Right lobe of liver (tissue), 6 donors: ENCODE measurements around the gene AP4S1. TPM values are rescaled to one million over a fixed set of nuclear protein-coding genes. Genes with fewer than 3 reads are reported as not detected.

Experiments
- ATAC-seq, 4 donors: fragments of 200-7000 bp; cut with Tn5 transposase; one replicate each; pipeline ENCODE4 v1.9.1; 2020; ENCODE audit warnings: mild to moderate bottlenecking in 4 of 4, moderate library complexity in 4 of 4
- DNase-seq, 3 donors: peaks; one replicate each; pipeline ENCODE4 v3.0.0-alpha.2; 2020
- H3K27ac ChIP-seq, 3 donors: fragments of 200-600 bp; one replicate each; pipeline ENCODE4 v1.8.0; 2022
- H3K27me3 ChIP-seq, 2 donors: fragments of 200-600 bp; one replicate each; pipeline ENCODE4 v1.8.0; 2022
- H3K36me3 ChIP-seq, 4 donors: fragments of 200-600 bp; sonication (generic) in 1 of 4; one replicate each; pipeline versions ENCODE4 v1.5.1 to v1.8.0; 2017 to 2022; ENCODE audit warnings: control low read depth in 1 of 4
- H3K4me1 ChIP-seq, 4 donors: fragments of 200-600 bp; sonication (generic) in 1 of 4; one replicate each; pipeline versions ENCODE4 v1.5.1 to v1.8.0; 2017 to 2022; ENCODE audit warnings: control low read depth in 1 of 4
- H3K4me3 ChIP-seq, 3 donors: fragments of 200-600 bp; one replicate each; pipeline ENCODE4 v1.8.0; 2022
- H3K9me3 ChIP-seq, 4 donors: fragments of 200-600 bp; sonication (generic) in 1 of 4; one replicate each; pipeline versions ENCODE4 v1.5.1 to v1.8.0; 2017 to 2022; ENCODE audit warnings: control low read depth in 1 of 4
- POLR2A ChIP-seq: fragments of 450-650 bp; IDR thresholded peaks from one replicate; pipeline ENCODE4 v1.6.1; 2017; ENCODE audit warnings: antibody characterized with exemption, mild to moderate bottlenecking
- WGBS: methylation state at CpG from one replicate; pipeline ENCODE4 v1.1.6; 2018; ENCODE audit warnings: low coverage, low lambda C conversion rate; ENCODE audit not compliant: insufficient coverage; ENCODE audit errors: missing lambda C conversion rate; 5-methylcytosine and 5-hydroxymethylcytosine counted together
- intact Hi-C, 2 donors: fragments of 100-400 bp; cut with DNase I; formaldehyde crosslinking; loops; one replicate each; pipeline versions ENCODE4 v1.11.2 to v1.14.1; 2022
- microRNA counts: library from miRNA; unstranded; fragments of <30 nt; microRNA quantifications from one replicate; lab custom pipeline; 2016
- microRNA-seq, 2 donors: library from miRNA; unstranded; fragments of <30 nt; microRNA quantifications; one replicate each; pipeline ENCODE4, GENCODE V29; 2019 to 2020
- small RNA-seq, 2 experiments: library from RNA; depleted of rRNA; stranded (forward); fragments of <200 nt; gene quantifications; one replicate each; pipeline ENCODE3, GENCODE V24; 2016
- total RNA-seq, 6 experiments: library from RNA; depleted of rRNA in 2 of 6; stranded (reverse); fragments of >200 nt in 2 of 6; fragmentation: NEBNext Ultra II Directional in 3 of 6; extraction: Animal tissue kit (Norgen Biotek cat#: 25700) in 3 of 6; gene quantifications; one replicate each; pipeline versions ENCODE4 v1.1.0 to v1.2.4, GENCODE V29; 2016 to 2023
- TF ChIP-seq, protein P1 (sequence below), 4 donors: fragments of 200-600 bp in 3 of 4; fragments of 450-650 bp in 1 of 4; IDR thresholded peaks; one replicate each; pipeline versions ENCODE4 v1.5.1 to v1.8.0; 2016 to 2022; ENCODE audit warnings: antibody characterized with exemption in 4 of 4, mild to moderate bottlenecking in 2 of 4
- donor health status: DM: no; HTN: yes; CAD: no.
- donor health status: DM: no; HTN: no; CAD: no.
- donor health status: DM: no; HTN: no; CAD: no.
- donor health status: DM: no; HTN: yes; CAD: no.
- donor health status: DM: no; HTN: yes; CAD: no.

The AP4S1 gene
- total RNA-seq, 6 experiments from 2014 or later, result 2.0 to 5.3 (median 2.5) TPM

DNA sequence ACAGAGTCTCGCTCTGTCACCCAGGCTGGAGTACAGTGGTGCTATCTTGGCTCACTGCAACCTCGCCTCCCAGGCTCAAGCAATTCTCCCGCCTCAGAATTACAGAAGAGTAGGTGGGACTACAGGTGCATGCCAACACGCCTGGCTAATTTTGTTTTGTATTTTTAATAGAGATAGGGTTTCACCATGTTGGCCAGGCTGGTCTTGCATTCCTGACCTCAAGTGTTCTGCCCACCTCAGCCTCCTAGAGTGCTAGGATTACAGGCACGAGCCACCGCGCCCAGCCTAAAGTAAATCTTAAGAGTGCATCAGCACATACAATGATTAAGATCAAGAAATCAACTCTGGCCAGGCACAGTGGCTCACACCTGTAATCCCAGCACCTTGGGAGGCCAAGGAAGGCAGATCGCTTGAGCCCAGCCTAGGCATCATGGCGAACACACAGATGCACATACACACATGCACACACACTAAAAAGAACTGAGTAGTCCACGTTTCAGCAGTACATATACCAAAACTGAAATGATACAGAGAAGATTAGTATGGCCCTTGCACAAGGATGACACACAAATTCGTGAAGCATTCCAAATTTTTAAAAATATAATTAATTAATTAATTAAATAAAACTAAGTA lies 117.1 kb downstream of the AP4S1 start:
- no peak for ATAC-seq
- no peaks in the 10 kb centered on the region for H3K4me1 ChIP-seq
- intact Hi-C loops, result no loop called here
- H3K9me3 ChIP-seq, result no peaks in the 10 kb centered on the region
- no peak overlapping the region for H3K4me3 ChIP-seq
- DNase-seq, result no peak
- H3K36me3 ChIP-seq, result peaks cover 0 to 99% (median 54%) of the 10 kb centered on the region in 4 donors
- TF ChIP-seq, protein P1, sequence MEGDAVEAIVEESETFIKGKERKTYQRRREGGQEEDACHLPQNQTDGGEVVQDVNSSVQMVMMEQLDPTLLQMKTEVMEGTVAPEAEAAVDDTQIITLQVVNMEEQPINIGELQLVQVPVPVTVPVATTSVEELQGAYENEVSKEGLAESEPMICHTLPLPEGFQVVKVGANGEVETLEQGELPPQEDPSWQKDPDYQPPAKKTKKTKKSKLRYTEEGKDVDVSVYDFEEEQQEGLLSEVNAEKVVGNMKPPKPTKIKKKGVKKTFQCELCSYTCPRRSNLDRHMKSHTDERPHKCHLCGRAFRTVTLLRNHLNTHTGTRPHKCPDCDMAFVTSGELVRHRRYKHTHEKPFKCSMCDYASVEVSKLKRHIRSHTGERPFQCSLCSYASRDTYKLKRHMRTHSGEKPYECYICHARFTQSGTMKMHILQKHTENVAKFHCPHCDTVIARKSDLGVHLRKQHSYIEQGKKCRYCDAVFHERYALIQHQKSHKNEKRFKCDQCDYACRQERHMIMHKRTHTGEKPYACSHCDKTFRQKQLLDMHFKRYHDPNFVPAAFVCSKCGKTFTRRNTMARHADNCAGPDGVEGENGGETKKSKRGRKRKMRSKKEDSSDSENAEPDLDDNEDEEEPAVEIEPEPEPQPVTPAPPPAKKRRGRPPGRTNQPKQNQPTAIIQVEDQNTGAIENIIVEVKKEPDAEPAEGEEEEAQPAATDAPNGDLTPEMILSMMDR (IDR thresholded peaks at IDR 0.05), result no peak
- no peak for TF ChIP-seq POLR2A
- WGBS, result 87% methylated on average over 5 of the region's 11 CpGs
- no peaks in the 10 kb centered on the region for H3K27me3 ChIP-seq
- H3K27ac ChIP-seq, result no peak overlapping the region

MicroRNA genes within 50 kb of the gene (microRNA counts, 767-probe panel; counts per million panel counts)
- 237 counts per million for microRNA hsa-miR-624-3p (lab: Ali Mortazavi, UCI)

Small RNA genes lying within 50 kb of the gene (microRNA-seq; reads per million reads assigned to microRNA genes)
- 32.9 to 33.5 reads per million in 2 donors for gene MIR624

Small RNA genes lying within 50 kb of the gene (small RNA-seq; reads per million reads assigned to genes)
- gene MIR624 (0 to 0.78 reads per million in 2 experiments), gene RNU6-541P (0 reads per million in 2 experiments)

Other genes starting within 250 kb of the AP4S1 start
- 1 to 10 TPM in 2 of 6 experiments, under 1 TPM in 3, not detected in 1; 0.14 to 2.9 (median 0.60) TPM for gene COCH, start 151.1 kb upstream of the AP4S1 start, total RNA-seq
- gene STRN3, start 730 bp downstream of the AP4S1 start, total RNA-seq, result 10 to 100 TPM; 19.5 to 28.0 (median 21.5) TPM
- gene HECTD1, start 182.1 kb downstream of the AP4S1 start, total RNA-seq, result 100 to 1,000 TPM in 5 of 6 experiments, 10 to 100 TPM in 1; 77.2 to 167 (median 119) TPM